Activated naive CD8-positive, alpha-beta T cell treated with anti-CD3 and anti-CD28 coated beads, Interleukin-2, amount 50 U/mL, for 24 hours (primary cell): ENCODE results near the gene SIAH2.
A peak's percentile ranks its signal among the peaks of the same experiment; 100 is the strongest.
"Not testable (repeated sequence)": the region's sequence is repeated elsewhere in the genome, so short reads cannot be mapped to it uniquely, and the experiment has no call there.

Source experiments
- ATAC-seq: fragments of 150-1000 bp; cut with Tn5 transposase; one replicate; pipeline ENCODE4 v1.10.0; 2021
- DNase-seq: peaks from one replicate; pipeline ENCODE4 v3.0.0; 2021
- H3K27ac Mint-ChIP-seq: one replicate; pipeline ENCODE4 v1.8.0; 2021; ENCODE audit warnings: mild to moderate bottlenecking, mixed read lengths
- H3K27me3 Mint-ChIP-seq: one replicate; pipeline ENCODE4 v1.8.0; 2021; ENCODE audit warnings: mixed read lengths
- H3K36me3 Mint-ChIP-seq: one replicate; pipeline ENCODE4 v1.8.0; 2021; ENCODE audit warnings: low read depth, mixed read lengths
- H3K4me1 Mint-ChIP-seq: one replicate; pipeline ENCODE4 v1.8.0; 2021; ENCODE audit warnings: mixed read lengths
- H3K4me3 Mint-ChIP-seq: one replicate; pipeline ENCODE4 v1.8.0; 2021; ENCODE audit warnings: mild to moderate bottlenecking, moderate library complexity, mixed read lengths
- H3K9me3 Mint-ChIP-seq: one replicate; pipeline ENCODE4 v1.8.0; 2021; ENCODE audit warnings: mixed read lengths

Gene SIAH2

GRCh38 chr3:150763122-150763840, at the start of gene SIAH2:
Gene SIAH2, minus strand, starts transcription at chr3:150763169. Its CDS starts 320 bp downstream, at chr3:150762849.
- peak; percentile 93 for DNase-seq
- Mint-ChIP-seq H3K27ac (peak within 1 kb of the TSS; percentile 100), H3K4me3 (peak within 1 kb of the TSS; percentile 99), H3K27me3 (peaks cover 1% of the 10 kb centered on the region), H3K9me3 (no peaks in the 10 kb centered on the region), H3K4me1 (peaks cover 62% of the 10 kb centered on the region), H3K36me3 (peaks cover 40% of the 10 kb centered on the region)
- ATAC-seq = peak; percentile 76

DNA sequence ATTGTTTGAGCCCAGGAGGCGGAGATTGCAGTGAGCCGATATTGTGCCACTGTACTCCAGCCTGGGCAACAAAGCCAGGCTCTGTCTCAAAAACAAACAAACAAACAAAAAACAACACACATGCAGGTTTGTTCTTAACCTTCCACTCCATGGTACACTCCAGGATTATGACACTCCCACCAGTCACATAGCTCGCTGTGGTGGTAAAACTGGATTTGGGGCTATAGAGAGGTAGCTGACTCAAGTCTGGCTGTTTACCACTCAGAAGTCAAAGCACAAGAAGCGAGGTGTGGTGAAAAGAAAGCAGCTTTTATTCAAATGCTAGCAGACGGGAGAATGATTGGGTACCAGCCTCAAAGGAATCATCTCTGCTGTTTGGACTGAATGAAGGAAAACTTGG, 49.0 kb upstream of the SIAH2 start:
- H3K27me3 Mint-ChIP-seq = peaks cover 8% of the 10 kb centered on the region
- ATAC-seq (no peak), DNase-seq (no peak)
- no peaks in the 10 kb centered on the region for H3K4me1 Mint-ChIP-seq
- no peak overlapping the region for H3K27ac Mint-ChIP-seq
- H3K4me3 Mint-ChIP-seq = no peak overlapping the region
- H3K9me3 Mint-ChIP-seq = no peaks in the 10 kb centered on the region
- H3K36me3 Mint-ChIP-seq = no peaks in the 10 kb centered on the region

GRCh38 chr3:150810641-150811040, 47.7 kb upstream of the SIAH2 start:
- no peak for DNase-seq
- H3K4me3 Mint-ChIP-seq = no peak overlapping the region
- ATAC-seq = no peak
- no peaks in the 10 kb centered on the region for H3K36me3 Mint-ChIP-seq
- H3K9me3 Mint-ChIP-seq = no peaks in the 10 kb centered on the region
- no peak overlapping the region for H3K27ac Mint-ChIP-seq
- H3K4me1 Mint-ChIP-seq = no peaks in the 10 kb centered on the region
- H3K27me3 Mint-ChIP-seq = peaks cover 8% of the 10 kb centered on the region

DNA sequence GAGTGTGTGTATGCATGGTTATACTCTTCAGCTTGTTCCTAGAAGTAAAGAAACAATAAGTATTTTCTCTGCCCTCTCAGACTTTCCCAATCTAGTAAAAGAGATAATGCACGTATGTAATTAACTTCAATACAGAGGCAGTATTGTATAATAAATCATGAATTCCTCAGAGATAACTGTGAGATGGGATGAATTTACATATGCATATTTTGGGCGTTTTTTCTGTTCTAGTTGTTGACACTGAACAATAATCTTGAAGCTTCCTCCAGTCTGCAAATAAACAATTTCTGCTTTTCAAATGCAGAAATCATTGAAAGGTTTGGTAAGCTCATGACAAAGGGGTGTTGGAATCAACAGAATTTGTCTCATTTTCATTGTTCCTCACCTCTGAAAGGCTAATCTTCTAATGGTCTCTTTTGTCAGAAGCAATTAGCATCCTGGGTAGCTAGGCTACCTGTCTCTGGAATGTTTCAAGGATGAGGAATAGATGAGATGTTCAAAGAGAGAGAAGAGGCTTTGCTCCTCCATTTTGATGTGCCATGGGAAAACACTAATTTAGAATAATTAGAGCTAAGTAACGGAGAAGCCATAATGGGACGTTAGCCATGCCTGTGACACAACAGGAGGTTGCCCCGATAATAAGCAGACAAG, 43.3 kb upstream of the SIAH2 start:
- H3K4me3 Mint-ChIP-seq = no peak overlapping the region
- no peak for DNase-seq
- H3K36me3 Mint-ChIP-seq = no peaks in the 10 kb centered on the region
- no peaks in the 10 kb centered on the region for H3K4me1 Mint-ChIP-seq
- no peaks in the 10 kb centered on the region for H3K9me3 Mint-ChIP-seq
- ATAC-seq = no peak
- peaks cover 3% of the 10 kb centered on the region for H3K27me3 Mint-ChIP-seq
- H3K27ac Mint-ChIP-seq = no peak overlapping the region

GRCh38 chr3:150805354-150805753, 42.4 kb upstream of the SIAH2 start:
- Mint-ChIP-seq H3K36me3 (no peaks in the 10 kb centered on the region), H3K4me3 (no peak overlapping the region), H3K27ac (no peak overlapping the region), H3K4me1 (no peaks in the 10 kb centered on the region), H3K9me3 (no peaks in the 10 kb centered on the region), H3K27me3 (peaks cover 4% of the 10 kb centered on the region)
- no peak for DNase-seq
- ATAC-seq = no peak

- H3K27me3 Mint-ChIP-seq = peaks cover 8% of the 10 kb centered on the region
- no peak overlapping the region for H3K27ac Mint-ChIP-seq
- H3K36me3 Mint-ChIP-seq = no peaks in the 10 kb centered on the region
- H3K9me3 Mint-ChIP-seq = no peaks in the 10 kb centered on the region
- peaks cover 2% of the 10 kb centered on the region for H3K4me1 Mint-ChIP-seq
- no peak for DNase-seq
- no peak for ATAC-seq
- no peak overlapping the region for H3K4me3 Mint-ChIP-seq
Measured at GRCh38 chr3:150803440-150803985, 40.5 kb upstream of the SIAH2 start.

DNA sequence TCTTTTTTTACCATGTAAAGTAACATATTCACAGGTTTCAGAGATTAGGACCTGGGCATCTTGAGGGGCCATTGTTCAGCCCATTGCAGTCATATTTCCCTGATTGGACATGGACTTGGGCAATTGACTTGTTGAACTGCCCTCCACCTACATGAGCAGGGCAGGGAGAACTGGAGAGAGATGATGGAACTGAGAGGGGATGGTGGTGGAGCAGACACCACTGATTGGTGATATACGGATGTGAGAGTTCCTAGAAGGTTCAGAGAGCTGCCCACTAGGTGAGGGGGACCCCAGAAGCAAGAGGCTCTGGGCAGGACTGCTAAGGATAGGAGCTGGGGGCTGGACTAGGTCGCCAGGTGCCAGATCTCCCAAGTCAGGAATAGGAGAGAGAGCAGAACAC, 37.8 kb upstream of the SIAH2 start:
- DNase-seq = no peak
- no peak overlapping the region for H3K4me3 Mint-ChIP-seq
- peaks cover 8% of the 10 kb centered on the region for H3K27me3 Mint-ChIP-seq
- H3K4me1 Mint-ChIP-seq = peaks cover 16% of the 10 kb centered on the region
- no peak for ATAC-seq
- no peak overlapping the region for H3K27ac Mint-ChIP-seq
- H3K9me3 Mint-ChIP-seq = no peaks in the 10 kb centered on the region
- no peaks in the 10 kb centered on the region for H3K36me3 Mint-ChIP-seq

GRCh38 chr3:150798122-150798618, 35.2 kb upstream of the SIAH2 start:
- DNase-seq (no peak), ATAC-seq (peak; percentile 63)
- H3K4me1 Mint-ChIP-seq = peaks cover 16% of the 10 kb centered on the region
- H3K27ac Mint-ChIP-seq = no peak overlapping the region
- H3K4me3 Mint-ChIP-seq = no peak overlapping the region
- peaks cover 5% of the 10 kb centered on the region for H3K27me3 Mint-ChIP-seq
- H3K9me3 Mint-ChIP-seq = no peaks in the 10 kb centered on the region
- no peaks in the 10 kb centered on the region for H3K36me3 Mint-ChIP-seq

- ATAC-seq (peak; percentile 79), DNase-seq (no peak)
- H3K36me3 Mint-ChIP-seq = no peaks in the 10 kb centered on the region
- no peaks in the 10 kb centered on the region for H3K9me3 Mint-ChIP-seq
- H3K4me1 Mint-ChIP-seq = peaks cover 16% of the 10 kb centered on the region
- H3K27ac Mint-ChIP-seq = peak overlapping the region; percentile 22
- peaks cover 5% of the 10 kb centered on the region for H3K27me3 Mint-ChIP-seq
- H3K4me3 Mint-ChIP-seq = no peak overlapping the region
Measured at GRCh38 chr3:150797155-150797554, 34.2 kb upstream of the SIAH2 start.

DNA sequence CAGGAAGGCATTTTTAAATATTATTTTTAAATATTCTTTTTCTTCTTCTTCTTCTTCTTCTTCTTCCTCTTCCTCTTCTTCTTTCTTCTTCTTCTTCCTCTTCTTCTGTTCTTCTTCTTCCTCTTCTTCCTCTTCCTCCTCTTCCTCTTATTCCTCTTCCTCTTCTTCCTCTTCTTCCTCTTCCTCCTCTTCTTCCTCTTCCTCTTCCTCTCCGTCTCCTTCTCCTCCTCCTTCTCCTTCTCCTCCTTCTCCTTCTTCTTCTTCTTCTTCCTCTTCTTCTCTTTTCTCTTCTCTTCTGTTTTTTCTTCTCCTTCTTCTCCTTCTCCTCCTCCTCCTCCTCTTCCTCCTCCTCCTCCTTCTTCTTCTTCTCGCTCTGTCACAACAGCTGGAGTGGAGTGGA, 33.6 kb upstream of the SIAH2 start:
- not testable (repeated sequence) for H3K4me3 Mint-ChIP-seq, DNase-seq, ATAC-seq

GRCh38 chr3:150793641-150794040, 30.7 kb upstream of the SIAH2 start:
- Mint-ChIP-seq H3K27ac (no peak overlapping the region), H3K27me3 (peaks cover 5% of the 10 kb centered on the region), H3K36me3 (no peaks in the 10 kb centered on the region), H3K4me1 (peaks cover 16% of the 10 kb centered on the region), H3K4me3 (no peak overlapping the region), H3K9me3 (no peaks in the 10 kb centered on the region)
- DNase-seq = no peak
- ATAC-seq = no peak

More for the DNA sequence above, 33.6 kb upstream of the SIAH2 start:
- H3K36me3 Mint-ChIP-seq, H3K27ac Mint-ChIP-seq, H3K27me3 Mint-ChIP-seq, H3K9me3 Mint-ChIP-seq: not testable (repeated sequence)
- H3K4me1 Mint-ChIP-seq = peaks cover 16% of the 10 kb centered on the region

DNA sequence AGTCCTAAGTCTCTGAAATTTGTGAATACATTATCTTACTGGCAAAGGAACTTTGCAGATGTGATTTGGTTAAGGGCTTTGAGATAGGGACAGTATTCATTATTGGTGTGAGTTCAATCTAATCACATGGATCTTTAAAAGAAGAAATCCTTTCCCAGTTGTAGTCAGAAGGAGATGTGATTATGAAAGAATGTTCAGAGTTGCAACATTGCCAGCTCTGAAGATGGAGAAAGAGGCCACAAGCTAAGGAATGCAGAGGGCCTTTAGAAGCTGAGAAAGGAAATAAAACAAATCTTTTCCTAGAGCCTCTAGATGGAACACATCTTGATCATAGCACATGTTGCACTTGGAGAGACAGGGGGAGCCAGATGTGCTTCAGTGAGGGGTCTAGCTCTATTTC, 27.7 kb upstream of the SIAH2 start:
- Mint-ChIP-seq H3K36me3 (no peaks in the 10 kb centered on the region), H3K27me3 (peaks cover 13% of the 10 kb centered on the region), H3K4me1 (peaks cover 22% of the 10 kb centered on the region), H3K4me3 (no peak overlapping the region), H3K27ac (no peak overlapping the region), H3K9me3 (no peaks in the 10 kb centered on the region)
- no peak for ATAC-seq
- no peak for DNase-seq

- no peak overlapping the region for H3K4me3 Mint-ChIP-seq
- H3K4me1 Mint-ChIP-seq = peaks cover 34% of the 10 kb centered on the region
- H3K36me3 Mint-ChIP-seq = no peaks in the 10 kb centered on the region
- H3K27me3 Mint-ChIP-seq = peaks cover 13% of the 10 kb centered on the region
- ATAC-seq (no peak), DNase-seq (no peak)
- no peaks in the 10 kb centered on the region for H3K9me3 Mint-ChIP-seq
- H3K27ac Mint-ChIP-seq = no peak overlapping the region
Measured at GRCh38 chr3:150789451-150789850, 26.5 kb upstream of the SIAH2 start.

DNA sequence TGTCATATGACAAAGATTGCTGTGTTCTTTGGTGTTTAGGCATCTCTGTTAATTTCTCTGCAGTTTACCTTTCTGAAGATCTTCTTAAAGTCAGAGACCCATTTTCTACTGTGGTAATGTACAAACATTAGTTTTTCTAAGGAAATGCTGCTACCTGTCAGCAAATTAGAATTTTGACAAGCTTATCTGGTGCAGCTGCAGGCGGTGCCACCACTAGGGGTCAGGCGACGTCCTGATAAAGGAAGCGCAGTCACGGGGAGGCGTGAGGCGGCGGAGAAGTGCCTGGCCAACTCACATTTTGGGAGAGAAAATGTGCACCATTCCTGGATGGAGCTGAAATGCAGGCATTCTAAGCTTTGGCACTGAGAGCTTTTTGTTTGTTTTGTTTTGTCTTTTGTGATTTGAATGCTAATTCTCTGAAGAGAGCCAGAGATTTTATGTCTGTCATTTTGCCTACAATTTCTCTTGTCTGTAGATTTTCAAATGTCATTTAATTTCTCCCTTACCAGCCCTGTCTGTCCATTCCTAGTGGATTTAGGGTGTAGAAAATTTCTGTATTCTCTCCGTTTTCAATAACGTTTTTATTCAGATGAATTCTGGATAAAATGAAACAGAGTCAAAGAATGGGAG, 24.9 kb upstream of the SIAH2 start:
- H3K4me3 Mint-ChIP-seq = no peak overlapping the region
- no peaks in the 10 kb centered on the region for H3K36me3 Mint-ChIP-seq
- peak; percentile 91 for DNase-seq
- peaks cover 49% of the 10 kb centered on the region for H3K4me1 Mint-ChIP-seq
- ATAC-seq = peak; percentile 44
- no peaks in the 10 kb centered on the region for H3K9me3 Mint-ChIP-seq
- peaks cover 13% of the 10 kb centered on the region for H3K27me3 Mint-ChIP-seq
- H3K27ac Mint-ChIP-seq = no peak overlapping the region

- Mint-ChIP-seq H3K27me3 (peaks cover 13% of the 10 kb centered on the region), H3K36me3 (no peaks in the 10 kb centered on the region), H3K9me3 (no peaks in the 10 kb centered on the region), H3K4me1 (peaks cover 54% of the 10 kb centered on the region), H3K4me3 (no peak overlapping the region), H3K27ac (peak overlapping the region; percentile 44)
- DNase-seq (peak; percentile 27), ATAC-seq (peak; percentile 67)
Measured at GRCh38 chr3:150786791-150787190, 23.8 kb upstream of the SIAH2 start.
